Measurements from ENCODE around the gene RPL5. TPM values are rescaled to one million over a fixed set of nuclear protein-coding genes. Genes with fewer than 3 reads are reported as not detected.

RPL5 gene
- total RNA-seq, 2 experiments from 2014 or later, result 1,651 to 1,862 TPM

- Histone ChIP-seq H3K36me3 (ENCODE audit: insufficient read depth, low read length) (peaks cover 72% of the 10 kb centered on the region), H3K4me1 (ENCODE audit: insufficient read depth, low read length, poor library complexity, severe bottlenecking) (peaks cover under 1% of the 10 kb centered on the region), H3K4me2 (ENCODE audit: low read length) (no peak overlapping the region), H3K9me3 (ENCODE audit: low read length) (no peaks in the 10 kb centered on the region), H3K27ac (ENCODE audit: low read depth, low read length, poor library complexity, severe bottlenecking) (no peak overlapping the region), H4K20me1 (ENCODE audit: insufficient read depth, low read length) (0 out of 2 replicates have a peak, but pooled peaks cover 4% of the 10 kb centered on the region), H3K9me2 (ENCODE audit: insufficient read depth, low read length) (no peaks in the 10 kb centered on the region), H3K79me2 (ENCODE audit: insufficient read depth, low read depth, low read length) (peaks cover 7% of the 10 kb centered on the region; the same call in 1 of the 2 replicates), H3K4me3 (ENCODE audit: low read depth, low read length, poor library complexity, severe bottlenecking) (no peak overlapping the region), H2AFZ (ENCODE audit: low read length) (no peak overlapping the region)
- BruUV-seq (replicated peaks), result no TSS peak
- intact Hi-C loops (cut with micrococcal nuclease; ENCODE audit: unreplicated experiment), result no loop called here
- CTCF ChIA-PET (ENCODE audit: unreplicated experiment), result interaction anchor here (1.4 kb wide), 1 partner anchor 10 kb away, joined by 3 read pairs; no protein-coding TSS in a partner anchor
- TF ChIP-seq EZH2phosphoT487 (IDR thresholded peaks at IDR 0.05; ENCODE audit: borderline replicate concordance, low read depth, low read length), result no peak
- no peak for TF ChIP-seq CTCF (conservative IDR thresholded peaks at IDR 0.05; ENCODE audit: low read length)
- POLR2A ChIA-PET, result interaction anchor here (0.6 to 1.2 kb wide), 3 partner anchors 12 to 342 kb away, joined by 3 to 4 read pairs (median 3); no protein-coding TSS in a partner anchor
- no peak for DNase-seq (ENCODE audit: low spot score)
These were observed 16.4 kb downstream of the RPL5 start for GRCh38 chr1:92848201-92848600.

GRCh38 chr1:92850019-92850418 lies 18.2 kb downstream of the RPL5 start:
- H3K9me2 ChIP-seq (ENCODE audit: insufficient read depth, low read length), result no peaks in the 10 kb centered on the region
- peaks cover 11% of the 10 kb centered on the region for H3K4me1 ChIP-seq (ENCODE audit: insufficient read depth, low read length, poor library complexity, severe bottlenecking)
- BruUV-seq (replicated peaks), result no TSS peak
- H3K4me2 ChIP-seq (ENCODE audit: low read length), result no peak overlapping the region
- H4K20me1 ChIP-seq (ENCODE audit: insufficient read depth, low read length), result no peaks in the 10 kb centered on the region
- H3K79me2 ChIP-seq (ENCODE audit: insufficient read depth, low read depth, low read length), result peaks cover 20% of the 10 kb centered on the region; the same call in 1 of the 2 replicates
- intact Hi-C loops (cut with micrococcal nuclease; ENCODE audit: unreplicated experiment), result no loop called here
- no peak for DNase-seq (ENCODE audit: low spot score)
- no peak overlapping the region for H3K27ac ChIP-seq (ENCODE audit: low read depth, low read length, poor library complexity, severe bottlenecking)
- ChIA-PET CTCF (ENCODE audit: unreplicated experiment) (no interaction called here), POLR2A (interaction anchor here (0.6 to 1.8 kb wide), 5 partner anchors 11 to 217 kb away, joined by 3 to 7 read pairs (median 3); no protein-coding TSS in a partner anchor)
- no peak overlapping the region for H2AFZ ChIP-seq (ENCODE audit: low read length)
- no peaks in the 10 kb centered on the region for H3K9me3 ChIP-seq (ENCODE audit: low read length)
- TF ChIP-seq EZH2phosphoT487 (IDR thresholded peaks at IDR 0.05; ENCODE audit: borderline replicate concordance, low read depth, low read length) (no peak), CTCF (conservative IDR thresholded peaks at IDR 0.05; ENCODE audit: low read length) (no peak)
- H3K4me3 ChIP-seq (ENCODE audit: low read depth, low read length, poor library complexity, severe bottlenecking), result no peak overlapping the region
- H3K36me3 ChIP-seq (ENCODE audit: insufficient read depth, low read length), result peaks cover 65% of the 10 kb centered on the region

- Histone ChIP-seq H3K4me3 (ENCODE audit: low read depth, low read length, poor library complexity, severe bottlenecking) (no peak overlapping the region), H3K9me3 (ENCODE audit: low read length) (no peaks in the 10 kb centered on the region), H4K20me1 (ENCODE audit: insufficient read depth, low read length) (no peaks in the 10 kb centered on the region), H3K9me2 (ENCODE audit: insufficient read depth, low read length) (no peaks in the 10 kb centered on the region), H3K4me1 (ENCODE audit: insufficient read depth, low read length, poor library complexity, severe bottlenecking) (peaks cover 11% of the 10 kb centered on the region), H3K4me2 (ENCODE audit: low read length) (no peak overlapping the region), H3K36me3 (ENCODE audit: insufficient read depth, low read length) (peaks cover 61% of the 10 kb centered on the region), H3K27ac (ENCODE audit: low read depth, low read length, poor library complexity, severe bottlenecking) (no peak overlapping the region), H3K79me2 (ENCODE audit: insufficient read depth, low read depth, low read length) (peaks cover 37% of the 10 kb centered on the region; the same call in 1 of the 2 replicates), H2AFZ (ENCODE audit: low read length) (no peak overlapping the region)
- intact Hi-C loops (cut with micrococcal nuclease; ENCODE audit: unreplicated experiment), result no loop called here
- CTCF ChIA-PET (ENCODE audit: unreplicated experiment), result no interaction called here
- POLR2A ChIA-PET, result interaction anchor here (0.9 kb wide), 2 partner anchors 13 to 15 kb away, joined by 3 read pairs; no protein-coding TSS in a partner anchor
- TF ChIP-seq EZH2phosphoT487 (IDR thresholded peaks at IDR 0.05; ENCODE audit: borderline replicate concordance, low read depth, low read length) (no peak), CTCF (conservative IDR thresholded peaks at IDR 0.05; ENCODE audit: low read length) (no peak)
- no peak for DNase-seq (ENCODE audit: low spot score)
- no TSS peak for BruUV-seq (replicated peaks)
These were observed 19.9 kb downstream of the RPL5 start for GRCh38 chr1:92851729-92852128.

All from OCI-LY7 (cell line).